HepG2 (cell line): ENCODE measurements around the gene ORC4. TPM values are rescaled to one million over a fixed set of nuclear protein-coding genes. Genes with fewer than 3 reads are reported as not detected.
A peak's percentile ranks its signal among the peaks of the same experiment; 100 is the strongest.

ENCODE experiments used
- ATAC-seq: fragments of 200-7000 bp; cut with Tn5 transposase; 3 replicates; pipeline ENCODE4 v1.9.1; 2020; ENCODE audit warnings: mild to moderate bottlenecking, moderate library complexity
- BruUV-seq: library from RNA; stranded (reverse); fragments of 400-500 nt; replicated peaks from 2 replicates; lab custom pipeline; 2021; lab: Mats Ljungman, UMichigan
- CTCF ChIA-PET: fragments of 300-600 bp; formaldehyde crosslinking; extraction: SDS; loops from one replicate; lab custom pipeline; 2021; ENCODE audit warnings: low total read pairs, inconsistent platforms, low intra/inter-chr PET ratio; lab: Yijun Ruan, JAX
- POLR2A ChIA-PET: fragments of 350-600 bp; sonication (Branson Sonifier 250); formaldehyde crosslinking; loops from one replicate; lab custom pipeline; 2020; ENCODE audit warnings: antibody characterized with exemption, inconsistent platforms; lab: Yijun Ruan, JAX
- DNase-seq: peaks from one replicate; pipeline ENCODE4 v3.0.0-alpha.2; 2015; ENCODE audit warnings: low spot score
- FAIRE-seq: peaks from 3 replicates; lab custom pipeline; 2011; peaks lifted over from hg19 to GRCh38; lab: Jason Lieb, UNC
- H2AFZ ChIP-seq: one replicate; pipeline ENCODE4 v1.6.1; 2011; ENCODE audit warnings: low read length, inconsistent platforms
- H3K27ac ChIP-seq: fragments of 300-600 bp; 3 replicates; pipeline ENCODE4 v1.8.0; 2011; ENCODE audit warnings: mixed run types, mild to moderate bottlenecking, mixed read lengths, low read length, inconsistent platforms; ENCODE audit not compliant: insufficient read depth; ENCODE audit errors: extremely low read length
- H3K27me3 ChIP-seq, 2 experiments: fragments of 200-600 bp in 1 of 2; 2 replicates in 1 of 2; 3 replicates in 1 of 2; pipeline versions ENCODE4 v1.6.0 to v1.8.0; 2011; ENCODE audit warnings: low read length in 2 of 2, mild to moderate bottlenecking in 2 of 2, moderate library complexity in 2 of 2, inconsistent platforms in 1 of 2; ENCODE audit not compliant: insufficient read depth in 2 of 2, control insufficient read depth in 1 of 2
- H3K36me3 ChIP-seq, 2 experiments: fragments of 200-600 bp in 1 of 2; replicated peaks in 1 of 2; 2 replicates in 1 of 2; 3 replicates in 1 of 2; pipeline versions ENCODE4 v1.5.1 to v1.8.0; 2011; ENCODE audit warnings: low read length in 2 of 2, inconsistent platforms in 1 of 2; ENCODE audit not compliant: insufficient read depth in 2 of 2, control insufficient read depth in 1 of 2
- H3K4me1 ChIP-seq: 2 replicates; pipeline ENCODE4 v1.5.1; 2012; ENCODE audit warnings: low read length, inconsistent platforms; ENCODE audit not compliant: insufficient read depth
- H3K4me2 ChIP-seq: 2 replicates; pipeline ENCODE4 v1.6.0; 2011; ENCODE audit warnings: low read depth, low read length, inconsistent platforms
- H3K4me3 ChIP-seq, 3 experiments: fragments of 200-600 bp in 1 of 3; sonication (generic), shearing (Covaris generic) in 1 of 3; replicated peaks in 1 of 3; 2 replicates each; pipeline ENCODE4 v1.5.1; 2011 to 2016; ENCODE audit warnings: low read length in 3 of 3, inconsistent platforms in 2 of 3, low read depth in 2 of 3, mild to moderate bottlenecking in 2 of 3, control low read depth in 1 of 3, mixed read lengths in 1 of 3; ENCODE audit not compliant: insufficient read depth in 1 of 3
- H3K79me2 ChIP-seq: one replicate; pipeline ENCODE4 v1.6.1; 2011; ENCODE audit warnings: low read length, inconsistent platforms; ENCODE audit not compliant: insufficient read depth
- H3K9ac ChIP-seq: 2 replicates; pipeline ENCODE4 v1.6.0; 2011; ENCODE audit warnings: mild to moderate bottlenecking, low read depth, low read length, inconsistent platforms; ENCODE audit not compliant: insufficient read depth
- H3K9me3 ChIP-seq: 2 replicates; pipeline ENCODE4 v1.5.1; 2012; ENCODE audit warnings: mild to moderate bottlenecking, low read length
- H4K20me1 ChIP-seq: 2 replicates; pipeline ENCODE4 v1.6.0; 2011; ENCODE audit warnings: inconsistent platforms, mild to moderate bottlenecking, low read length, moderate library complexity; ENCODE audit not compliant: insufficient read depth
- GPN1 ChIP-seq: sonication (generic); formaldehyde crosslinking; IDR thresholded peaks from 2 replicates; pipeline ENCODE4 v1.5.1; 2020; ENCODE audit warnings: missing genetic modification reagents, borderline replicate concordance
- HOMEZ ChIP-seq: IDR thresholded peaks from 2 replicates; pipeline ENCODE4 v1.6.1; 2016; ENCODE audit warnings: low read depth
- IKZF1 ChIP-seq: fragments of 450-650 bp; IDR thresholded peaks from 2 replicates; pipeline ENCODE4 v1.7.1; 2016
- ISL2 ChIP-seq: sonication (generic); formaldehyde crosslinking; IDR thresholded peaks from 2 replicates; pipeline ENCODE4 v1.5.0; 2020; ENCODE audit warnings: missing genetic modification reagents
- MAFF ChIP-seq: IDR thresholded peaks from 2 replicates; pipeline ENCODE4 v1.6.1; 2011; ENCODE audit warnings: low read depth, low read length, improper control_type of control experiment
- MAFK ChIP-seq, 2 experiments: IDR thresholded peaks in 1 of 2; conservative IDR thresholded peaks in 1 of 2; 2 replicates each; pipeline ENCODE4 v1.6.1; 2011; ENCODE audit warnings: improper control_type of control experiment in 2 of 2, low read length in 2 of 2
- MIXL1 ChIP-seq: IDR thresholded peaks from 2 replicates; pipeline ENCODE4 v1.6.1; 2016
- MTA3 ChIP-seq: sonication (generic); formaldehyde crosslinking; IDR thresholded peaks from 2 replicates; pipeline ENCODE4 v1.4.0; 2020; ENCODE audit warnings: missing genetic modification reagents
- SIN3B ChIP-seq: fragments of 150-350 bp; IDR thresholded peaks from 2 replicates; pipeline ENCODE4 v1.6.1; 2014; ENCODE audit warnings: low read length
- SIX1 ChIP-seq: sonication (generic); formaldehyde crosslinking; IDR thresholded peaks from 2 replicates; pipeline ENCODE4 v1.4.0; 2020; ENCODE audit warnings: missing genetic modification reagents, borderline replicate concordance
- TFE3 ChIP-seq: IDR thresholded peaks from 2 replicates; pipeline ENCODE4 v1.6.1; 2016
- ZBTB20 ChIP-seq: sonication (generic); formaldehyde crosslinking; IDR thresholded peaks from 2 replicates; pipeline ENCODE4 v1.8.1; 2023; ENCODE audit warnings: missing genetic modification reagents, low read depth, mild to moderate bottlenecking, borderline replicate concordance
- ZSCAN9 ChIP-seq: IDR thresholded peaks from 2 replicates; pipeline ENCODE4 v1.6.1; 2016; ENCODE audit warnings: borderline replicate concordance
- WGBS: methylation state at CpG from one replicate; pipeline ENCODE4 v1.1.6; 2017; ENCODE audit warnings: low lambda C conversion rate; 5-methylcytosine and 5-hydroxymethylcytosine counted together
- in situ Hi-C: cut with HindIII; loops from 2 replicates; pipeline ENCODE4 v1.10.0; 2017; ENCODE audit warnings: low pct_unique_long_range_greater_than_20kb; ENCODE audit not compliant: extremely low pct_ligation_motif_present
- intact Hi-C: fragments of 100-400 bp; cut with micrococcal nuclease; formaldehyde crosslinking; loops from one replicate; pipeline ENCODE4 v1.10.0; 2022; ENCODE audit not compliant: unreplicated experiment
- polyA plus RNA-seq, 8 experiments: library from polyadenylated mRNA; depleted of rRNA in 3 of 8; stranded (reverse) in 7 of 8; unstranded in 1 of 8; fragments of >200 nt; fragmentation: Illumina TruSeq in 4 of 8; extraction: Trizol in 4 of 8; gene quantifications; 2 replicates each; pipeline versions ENCODE4 v1.2.1 to v1.2.3, GENCODE V29; 2011 to 2016; ENCODE audit warnings: low read depth in 4 of 8, missing spikeins in 1 of 8, mixed read lengths in 1 of 8; ENCODE audit not compliant: insufficient read depth in 1 of 8
- total RNA-seq, 5 experiments: library from RNA; depleted of rRNA; stranded (reverse); fragments of >200 nt; fragmentation: Illumina TruSeq; extraction: Trizol; gene quantifications; 2 replicates each; pipeline ENCODE4 v1.2.3, GENCODE V29; 2016; ENCODE audit warnings: low read depth in 1 of 5
- TF ChIP-seq, protein P1 (sequence below): sonication (generic); formaldehyde crosslinking; IDR thresholded peaks from 2 replicates; pipeline ENCODE4 v1.8.0; 2022; ENCODE audit warnings: missing genetic modification reagents, mild to moderate bottlenecking, moderate library complexity, borderline replicate concordance

Gene ORC4
- total and polyA plus RNA-seq, 2 of the 13 experiments (the other 11 are each of a cell fraction or from before 2014, with no cell fraction given): 28.6 to 84.8 TPM

DNA sequence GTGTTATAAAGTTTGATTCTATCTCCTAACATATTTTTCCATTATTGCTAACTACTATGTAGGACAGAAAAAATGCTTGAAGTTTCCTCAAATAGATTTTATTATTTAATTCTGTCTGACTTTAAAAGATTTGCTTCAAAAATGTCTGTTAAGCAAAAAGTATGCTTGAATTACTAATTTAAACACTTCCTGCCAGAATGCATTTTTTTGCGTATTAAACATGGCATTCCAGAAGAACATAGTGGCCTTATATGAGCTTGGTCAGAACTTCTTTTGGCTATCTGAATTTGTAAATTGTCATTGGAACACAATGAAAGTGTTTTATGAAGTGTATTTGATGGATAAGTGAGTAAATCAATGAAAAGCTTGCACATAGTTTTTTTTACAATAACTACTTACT lies 38.1 kb upstream of the ORC4 start:
- Histone ChIP-seq H4K20me1 (no peaks in the 10 kb centered on the region), H3K9me3 (no peaks in the 10 kb centered on the region), H3K9ac (no peak overlapping the region), H3K4me2 (no peak overlapping the region), H2AFZ (no peak overlapping the region), H3K4me3 (no peak overlapping the region), H3K27me3 (no peaks in the 10 kb centered on the region), H3K36me3 (no peaks in the 10 kb centered on the region), H3K4me1 (no peaks in the 10 kb centered on the region), H3K27ac (no peak overlapping the region), H3K79me2 (no peaks in the 10 kb centered on the region)
- intact Hi-C loops (no loop called here), in situ Hi-C loops (no loop called here)
- POLR2A ChIA-PET: no interaction called here
- CTCF ChIA-PET: no interaction called here
- no peak for TF ChIP-seq MTA3 (CRISPR knock-in tag)
- peak; percentile 32 to 58; a peak in 3 of 4 replicates for TF ChIP-seq MAFK (conservative IDR thresholded peaks at IDR 0.05 in 1 of 2, IDR thresholded peaks at IDR 0.05 in 1 of 2; ENCODE audit: low read length in 2 of 2)
- peak; percentile 29; the same call in 1 of the 2 replicates for TF ChIP-seq MAFF
- DNase-seq (no peak), ATAC-seq (no peak), FAIRE-seq (no peak)
- no TSS peak for BruUV-seq
- WGBS: 97% methylated on average over 1 of the region's 1 CpG

DNA sequence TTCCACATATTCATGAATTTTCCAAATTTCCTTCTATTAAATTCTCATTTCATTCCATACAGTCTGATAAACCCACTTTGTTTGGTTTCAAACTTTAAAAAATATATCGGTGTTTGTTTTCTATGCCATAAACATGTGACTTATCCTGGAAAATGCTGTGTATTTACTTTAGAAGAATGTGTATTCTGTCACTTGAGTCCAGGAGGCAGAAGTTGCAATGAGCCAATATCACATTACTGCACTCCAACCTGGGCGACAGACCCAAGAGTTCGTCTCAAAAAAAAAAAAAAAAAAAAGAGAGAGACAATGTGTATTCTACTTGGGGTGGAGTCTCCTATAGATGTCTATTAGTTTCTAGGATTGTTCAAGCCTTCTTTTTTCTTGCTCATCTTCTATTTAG lies 32.1 kb upstream of the ORC4 start:
- Histone ChIP-seq H3K4me2 (peak overlapping the region; percentile 19; the same call in 1 of the 2 replicates), H3K27ac (no peak overlapping the region), H3K4me3 (no peak overlapping the region), H3K9me3 (no peaks in the 10 kb centered on the region), H3K4me1 (peaks cover 25% of the 10 kb centered on the region), H4K20me1 (0 out of 2 replicates have a peak, but pooled peaks cover 2% of the 10 kb centered on the region), H3K9ac (no peak overlapping the region), H2AFZ (no peak overlapping the region), H3K36me3 (no peaks in the 10 kb centered on the region), H3K27me3 (no peaks in the 10 kb centered on the region), H3K79me2 (no peaks in the 10 kb centered on the region)
- CTCF ChIA-PET: no interaction called here
- POLR2A ChIA-PET: no interaction called here
- intact Hi-C loops (no loop called here), in situ Hi-C loops (no loop called here)
- no TSS peak for BruUV-seq
- FAIRE-seq (no peak), DNase-seq (peak; percentile 51), ATAC-seq (peak; percentile 91)
- 23% methylated on average over 3 of the region's 3 CpGs for WGBS
- TF ChIP-seq IKZF1 (no peak), HOMEZ (CRISPR knock-in tag) (peak; percentile 41; the same call in 1 of the 2 replicates), TFE3 (peak; percentile 39; the same call in 1 of the 2 replicates), ZBTB20 (CRISPR knock-in tag) (peak; percentile 28; the same call in 1 of the 2 replicates), MIXL1 (CRISPR knock-in tag) (no peak), ZSCAN9 (CRISPR knock-in tag) (no peak), SIN3B (no peak), GPN1 (CRISPR knock-in tag) (no peak), SIX1 (CRISPR knock-in tag) (peak; percentile 62; the same call in 1 of the 2 replicates), ISL2 (no peak)
- TF ChIP-seq, protein P1, sequence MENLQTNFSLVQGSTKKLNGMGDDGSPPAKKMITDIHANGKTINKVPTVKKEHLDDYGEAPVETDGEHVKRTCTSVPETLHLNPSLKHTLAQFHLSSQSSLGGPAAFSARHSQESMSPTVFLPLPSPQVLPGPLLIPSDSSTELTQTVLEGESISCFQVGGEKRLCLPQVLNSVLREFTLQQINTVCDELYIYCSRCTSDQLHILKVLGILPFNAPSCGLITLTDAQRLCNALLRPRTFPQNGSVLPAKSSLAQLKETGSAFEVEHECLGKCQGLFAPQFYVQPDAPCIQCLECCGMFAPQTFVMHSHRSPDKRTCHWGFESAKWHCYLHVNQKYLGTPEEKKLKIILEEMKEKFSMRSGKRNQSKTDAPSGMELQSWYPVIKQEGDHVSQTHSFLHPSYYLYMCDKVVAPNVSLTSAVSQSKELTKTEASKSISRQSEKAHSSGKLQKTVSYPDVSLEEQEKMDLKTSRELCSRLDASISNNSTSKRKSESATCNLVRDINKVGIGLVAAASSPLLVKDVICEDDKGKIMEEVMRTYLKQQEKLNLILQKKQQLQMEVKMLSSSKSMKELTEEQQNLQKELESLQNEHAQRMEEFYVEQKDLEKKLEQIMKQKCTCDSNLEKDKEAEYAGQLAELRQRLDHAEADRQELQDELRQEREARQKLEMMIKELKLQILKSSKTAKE (CRISPR knock-in tag): no peak
